Neural cell (in vitro differentiated cells): Measurements from ENCODE around the gene METRN. TPM values are rescaled to one million over a fixed set of nuclear protein-coding genes. Genes with fewer than 3 reads are reported as not detected.

Experiments used
- H2AFZ ChIP-seq: fragments of 200-600, 300-800 bp; sonication (generic), shearing (Covaris generic); 2 replicates; pipeline ENCODE4 v1.6.0; 2014; ENCODE audit warnings: low read depth, mild to moderate bottlenecking, antibody characterized with exemption, low read length, moderate library complexity
- H3F3A ChIP-seq: fragments of 200-600 bp; shearing (Covaris generic); 2 replicates; pipeline ENCODE4 v1.6.1; 2016; ENCODE audit warnings: mild to moderate bottlenecking, moderate library complexity, mixed read lengths, antibody characterized with exemption, low read length; ENCODE audit not compliant: insufficient read depth, poor library complexity, severe bottlenecking
- H3K27ac ChIP-seq: fragments of 200-600, 300-800 bp; sonication (generic), shearing (Covaris generic); 2 replicates; pipeline ENCODE4 v1.5.1; 2014; ENCODE audit warnings: mild to moderate bottlenecking, low read length, moderate library complexity
- H3K27me3 ChIP-seq: fragments of 300-800, 200-600 bp; sonication (generic), shearing (Covaris generic); 2 replicates; pipeline ENCODE4 v1.6.0; 2014; ENCODE audit warnings: mild to moderate bottlenecking, low read depth, low read length, moderate library complexity; ENCODE audit not compliant: insufficient read depth
- H3K36me3 ChIP-seq: fragments of 300-800, 200-600 bp; sonication (generic), shearing (Covaris generic); 2 replicates; pipeline ENCODE4 v1.5.1; 2014; ENCODE audit warnings: mild to moderate bottlenecking, antibody characterized with exemption, low read length, moderate library complexity; ENCODE audit not compliant: insufficient read depth
- H3K4me2 ChIP-seq: fragments of 300-800, 200-600 bp; sonication (generic), shearing (Covaris generic); 2 replicates; pipeline ENCODE4 v1.6.0; 2014; ENCODE audit warnings: mild to moderate bottlenecking, low read length
- H3K4me3 ChIP-seq: fragments of 300-800, 200-600 bp; sonication (generic), shearing (Covaris generic); 2 replicates; pipeline ENCODE4 v1.5.1; 2014; ENCODE audit warnings: mild to moderate bottlenecking, low read length, moderate library complexity
- H3K79me2 ChIP-seq: fragments of 200-600 bp; shearing (Covaris generic); replicated peaks from 2 replicates; pipeline ENCODE4 v1.6.0; 2014; ENCODE audit warnings: mild to moderate bottlenecking, low read length, moderate library complexity; ENCODE audit not compliant: insufficient read depth
- H3K9ac ChIP-seq: fragments of 300-800, 200-600 bp; sonication (generic), shearing (Covaris generic); 2 replicates; pipeline ENCODE4 v1.6.1; 2016; ENCODE audit warnings: mild to moderate bottlenecking, low read length, mixed read lengths
- H3K9me2 ChIP-seq: fragments of 200-600 bp; shearing (Covaris generic); 2 replicates; pipeline ENCODE4 v1.6.1; 2016; ENCODE audit warnings: mild to moderate bottlenecking, low read length, mixed read lengths; ENCODE audit not compliant: insufficient read depth
- H3K9me3 ChIP-seq: fragments of 200-600, 300-800 bp; sonication (generic), shearing (Covaris generic); 2 replicates; pipeline ENCODE4 v1.6.1; 2016; ENCODE audit warnings: mild to moderate bottlenecking, mixed run types, low read length, moderate library complexity, mixed read lengths
- H4K20me1 ChIP-seq: fragments of 200-600 bp; shearing (Covaris generic); 2 replicates; pipeline ENCODE4 v1.6.1; 2016; ENCODE audit warnings: mild to moderate bottlenecking, mixed run types; ENCODE audit not compliant: insufficient read depth
- CTCF ChIP-seq: fragments of 450-650 bp; IDR thresholded peaks from 2 replicates; pipeline ENCODE4 v1.5.1; 2014; ENCODE audit warnings: antibody characterized with exemption, mild to moderate bottlenecking, moderate library complexity; ENCODE audit not compliant: poor library complexity, severe bottlenecking
- EP300 ChIP-seq: fragments of 450-650 bp; conservative IDR thresholded peaks from 2 replicates; pipeline ENCODE4 v1.6.1; 2014; ENCODE audit warnings: antibody characterized with exemption, mild to moderate bottlenecking, moderate library complexity; ENCODE audit not compliant: poor library complexity, severe bottlenecking
- EZH2 ChIP-seq: fragments of 200-600, 300-800 bp; shearing (Covaris generic), sonication (generic); IDR thresholded peaks from 2 replicates; pipeline ENCODE4 v1.6.1; 2014; ENCODE audit warnings: antibody characterized with exemption, low read length, borderline replicate concordance, mild to moderate bottlenecking; ENCODE audit not compliant: insufficient read depth, poor library complexity, severe bottlenecking
- MXI1 ChIP-seq: fragments of 450-650 bp; conservative IDR thresholded peaks from 2 replicates; pipeline ENCODE4 v1.6.1; 2014; ENCODE audit warnings: antibody characterized with exemption, mild to moderate bottlenecking; ENCODE audit not compliant: poor library complexity, severe bottlenecking
- POLR2AphosphoS5 ChIP-seq: IDR thresholded peaks from 2 replicates; pipeline ENCODE4 v1.6.1; 2012
- RAD21 ChIP-seq: fragments of 450-650 bp; conservative IDR thresholded peaks from 2 replicates; pipeline ENCODE4 v1.6.1; 2014; ENCODE audit warnings: antibody characterized with exemption, mild to moderate bottlenecking, moderate library complexity
- REST ChIP-seq: IDR thresholded peaks from 2 replicates; pipeline ENCODE4 v1.6.1; 2012; ENCODE audit warnings: borderline replicate concordance
- SMC3 ChIP-seq: fragments of 450-650 bp; conservative IDR thresholded peaks from 2 replicates; pipeline ENCODE4 v1.6.1; 2014; ENCODE audit warnings: antibody characterized with exemption, mild to moderate bottlenecking, moderate library complexity; ENCODE audit not compliant: poor library complexity
- TAF1 ChIP-seq: IDR thresholded peaks from 2 replicates; pipeline ENCODE4 v1.6.1; 2012; ENCODE audit warnings: low read depth
- polyA plus RNA-seq: library from polyadenylated mRNA; depleted of rRNA; stranded (reverse); fragments of >200 nt; gene quantifications from 2 replicates; pipeline ENCODE4 v1.2.3, GENCODE V29; 2014

The METRN gene
- polyA plus RNA-seq, 1 donor from 2014 or later = 37.6 TPM

DNA sequence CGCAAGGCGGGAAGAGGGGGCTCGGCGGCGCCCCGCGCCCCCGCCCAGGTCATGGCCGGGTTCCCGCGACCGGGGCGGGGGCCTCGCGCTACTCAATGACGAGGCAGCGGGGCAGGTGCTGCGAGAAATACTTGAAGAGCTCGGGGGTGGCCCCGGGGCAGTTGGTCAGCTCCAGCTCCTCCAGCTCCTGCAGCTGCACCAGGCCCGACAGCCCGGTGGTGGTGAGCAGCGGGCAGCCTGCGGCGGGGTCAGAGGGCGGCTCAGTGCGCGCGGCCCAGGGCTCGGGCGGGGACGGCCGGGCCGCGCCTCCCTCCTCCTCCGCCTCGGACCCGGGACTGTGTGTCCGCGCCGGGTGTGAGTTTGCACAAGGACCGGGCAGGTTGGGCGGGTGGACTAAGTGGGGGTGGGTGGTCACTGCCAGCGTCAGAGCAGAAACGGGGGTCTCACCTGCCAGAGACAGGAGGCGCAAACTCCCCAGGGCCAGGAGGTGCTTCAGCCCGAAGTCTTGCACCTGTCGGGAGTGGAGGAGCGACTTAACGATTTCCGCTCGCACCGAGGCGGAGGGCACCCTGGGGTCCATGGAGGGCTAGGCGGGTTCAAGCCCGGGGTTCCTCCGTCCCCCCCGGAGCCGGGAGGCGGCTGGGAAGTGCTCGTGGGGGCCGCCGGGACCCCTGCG is 20.6 kb upstream of the METRN start:
- Histone ChIP-seq H3K4me3 (no peak overlapping the region), H3K79me2 (peaks cover 3% of the 10 kb centered on the region), H3K9me2 (no peaks in the 10 kb centered on the region), H4K20me1 (peaks cover 6% of the 10 kb centered on the region), H3K9ac (no peak overlapping the region), H3K4me2 (no peak overlapping the region), H3K27ac (no peak overlapping the region), H3F3A (no peaks in the 10 kb centered on the region), H3K27me3 (peaks cover 22% of the 10 kb centered on the region), H3K9me3 (no peaks in the 10 kb centered on the region), H3K36me3 (no peaks in the 10 kb centered on the region), H2AFZ (no peak overlapping the region)
- TF ChIP-seq TAF1 (no peak), REST (no peak), EP300 (no peak), CTCF (no peak)

DNA sequence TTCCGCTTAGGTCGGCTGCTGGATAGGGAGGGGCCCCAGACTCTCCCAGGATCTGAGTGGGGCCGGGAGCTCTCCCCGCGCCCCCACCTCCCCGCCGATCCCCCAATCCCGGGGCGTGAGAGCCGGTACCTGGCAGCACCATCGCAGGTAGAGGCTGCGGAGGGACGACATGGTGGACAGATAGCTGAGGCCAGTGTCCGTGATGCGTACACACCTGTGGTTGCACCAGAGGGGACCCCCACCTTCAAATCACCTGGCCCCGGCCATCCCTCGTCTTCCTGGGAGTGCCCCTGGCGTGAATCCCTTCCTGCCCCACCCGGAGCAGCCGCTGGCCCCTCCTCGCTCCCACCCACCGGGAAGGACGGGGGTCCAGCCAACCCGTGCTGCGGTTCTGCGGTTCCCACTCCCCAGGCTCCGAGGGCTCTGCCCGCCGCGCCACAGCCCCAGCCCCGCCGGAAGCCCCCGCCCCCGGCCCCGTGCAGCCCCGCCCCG is 20.0 kb upstream of the METRN start:
- Histone ChIP-seq H3K36me3 (no peaks in the 10 kb centered on the region), H3K79me2 (no peaks in the 10 kb centered on the region), H4K20me1 (peaks cover 10% of the 10 kb centered on the region), H2AFZ (no peak overlapping the region), H3K9me2 (no peaks in the 10 kb centered on the region), H3K4me3 (no peak overlapping the region), H3F3A (no peaks in the 10 kb centered on the region), H3K9me3 (no peaks in the 10 kb centered on the region), H3K4me2 (no peak overlapping the region), H3K9ac (no peak overlapping the region), H3K27ac (no peak overlapping the region), H3K27me3 (peaks cover 28% of the 10 kb centered on the region)
- no peak for TF ChIP-seq TAF1
- TF ChIP-seq POLR2AphosphoS5 = no peak
- no peak for TF ChIP-seq REST
- TF ChIP-seq EP300 = no peak
- no peak for TF ChIP-seq MXI1
- TF ChIP-seq SMC3 = no peak
- TF ChIP-seq CTCF = no peak
- TF ChIP-seq RAD21 = no peak
- no peak for TF ChIP-seq EZH2
